Placental epithelial cell (primary cell): ENCODE results near the gene CTRB1. TPM values are rescaled to one million over a fixed set of nuclear protein-coding genes. Genes with fewer than 3 reads are reported as not detected.

ENCODE experiments used
- total RNA-seq: library from RNA; depleted of rRNA; stranded (reverse); fragments of >200 nt; gene quantifications from 2 replicates; pipeline ENCODE4 v1.2.3, GENCODE V29; 2012

The CTRB1 gene
- total RNA-seq, result not detected in 2 replicates

DNA sequence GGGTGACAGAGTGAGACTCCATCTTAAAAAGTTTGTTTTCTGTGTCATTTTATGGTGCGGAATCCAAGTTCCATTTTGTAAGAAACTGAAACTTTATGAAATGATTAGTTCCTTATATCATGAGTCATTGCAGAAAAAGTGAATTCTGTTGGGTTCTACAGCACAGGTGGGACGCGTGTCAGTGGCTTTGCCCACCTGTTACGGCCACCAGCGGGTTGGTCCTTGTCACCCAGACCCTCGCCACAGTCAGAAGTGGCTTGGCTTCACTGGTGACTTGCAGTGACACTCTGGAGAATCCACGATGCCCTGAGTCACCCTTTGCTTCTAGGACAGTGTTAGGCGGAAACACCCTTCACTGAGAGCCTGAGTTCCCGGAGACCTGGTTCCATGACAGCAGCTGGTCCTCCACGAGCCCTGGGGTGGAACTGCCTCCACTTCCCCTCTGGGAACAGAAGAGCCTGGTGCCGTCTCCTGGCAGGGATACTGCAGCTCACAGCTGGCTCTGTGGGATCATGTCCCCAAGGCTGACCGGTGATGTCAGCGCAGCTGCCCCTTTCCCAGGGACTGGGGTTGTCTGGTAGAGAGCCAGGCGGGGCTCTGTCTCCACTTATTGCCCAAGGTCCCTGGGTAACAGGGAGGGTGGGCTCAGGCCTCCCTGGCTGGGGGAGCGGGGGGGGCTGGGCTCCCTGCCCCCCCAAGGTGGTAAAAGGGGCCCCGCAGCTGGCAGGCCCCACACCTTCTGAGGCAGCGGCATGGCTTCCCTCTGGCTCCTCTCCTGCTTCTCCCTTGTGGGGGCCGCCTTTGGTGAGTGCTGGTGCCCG is at the start of gene CTRB1:
Gene CTRB1, plus strand, starts transcription at position 733 of the 821 bp plus-strand sequence. Its CDS starts 20 bp downstream, at position 753.

DNA sequence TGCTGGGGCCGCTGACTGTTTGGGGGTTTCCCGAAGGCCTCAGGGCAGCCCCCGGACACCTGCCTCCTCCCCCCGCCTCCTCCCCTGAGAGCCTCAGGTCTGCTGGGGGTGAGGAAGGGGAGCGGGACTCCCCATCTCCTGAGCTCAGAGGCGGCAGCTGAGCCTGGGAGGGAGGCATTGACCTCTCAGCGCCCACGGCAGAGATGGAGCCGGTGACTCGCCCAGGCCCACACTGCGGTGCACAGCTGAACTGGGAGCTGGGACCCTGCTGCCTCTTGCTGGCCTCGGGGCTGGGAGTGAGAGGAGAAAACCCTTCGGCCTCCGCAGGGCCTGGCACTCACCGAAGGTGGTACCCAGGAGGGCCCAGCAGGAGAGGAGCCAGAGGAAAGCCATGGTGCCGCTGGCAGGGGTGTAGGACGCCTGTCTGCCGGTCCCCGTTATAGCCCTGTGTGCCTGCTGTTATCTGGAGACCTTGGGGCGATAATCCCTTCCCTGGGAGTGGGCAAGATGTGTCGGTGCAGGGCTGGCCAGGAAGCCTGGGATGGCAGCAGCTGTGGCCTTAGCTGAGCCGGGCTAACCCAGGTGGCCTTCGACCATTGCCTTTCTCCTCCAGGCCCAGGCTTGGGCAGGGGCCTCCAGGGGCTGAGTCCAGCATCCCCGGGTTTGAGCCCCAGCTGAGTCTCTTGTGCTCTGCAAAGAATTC is 11.9 kb upstream of the CTRB1 start, which contains the start of gene CTRB2:
Gene CTRB2, minus strand, starts transcription at position 413 of the 703 bp plus-strand sequence. Its CDS starts 20 bp downstream, at position 393.

DNA sequence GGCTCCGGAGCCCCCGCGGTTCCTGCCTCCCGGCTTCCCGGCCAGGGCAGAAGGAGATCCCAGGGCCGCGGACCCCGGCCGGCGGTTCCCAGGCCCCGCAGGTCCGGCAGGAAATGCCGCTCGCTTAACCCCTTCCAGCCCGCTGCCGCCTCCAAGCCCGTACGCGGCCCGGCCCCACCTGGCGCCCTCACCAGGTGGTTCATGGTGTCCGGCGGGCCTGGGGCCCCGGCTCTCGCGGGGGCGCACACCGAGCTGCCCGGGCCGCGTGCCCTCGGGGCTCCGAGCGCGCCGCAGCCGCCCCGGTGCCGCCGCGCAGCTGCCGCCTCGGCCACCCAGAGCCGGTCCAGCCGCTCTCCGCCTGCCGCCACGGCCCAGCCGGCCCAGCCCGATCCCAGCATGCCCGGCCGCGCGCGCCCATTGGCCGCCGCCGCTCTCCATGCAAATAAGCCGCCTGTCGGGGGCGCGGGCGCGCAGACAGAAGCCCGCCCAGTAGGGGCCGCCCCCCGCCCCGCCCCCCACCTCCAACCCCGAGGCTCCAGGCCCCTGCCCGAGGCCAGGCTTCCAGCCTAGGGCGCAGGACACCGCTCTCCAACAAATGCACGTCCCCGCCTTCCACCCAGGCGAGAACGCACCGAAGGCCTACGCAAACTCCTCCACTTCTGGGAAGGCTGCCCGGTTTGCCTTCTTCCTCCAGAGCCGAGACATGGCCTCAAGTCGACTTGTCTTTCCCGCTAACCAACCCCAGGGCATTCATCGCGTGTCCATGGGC is 32.7 kb downstream of the CTRB1 start, which contains the start of gene BCAR1:
Gene BCAR1, minus strand, starts transcription at position 345 of the 769 bp plus-strand sequence. Its CDS starts 142 bp downstream, at position 203.

Other genes starting within 250 kb of the CTRB1 start
- 18.2 and 32.2 TPM in 2 replicates for gene WDR59, start 233.9 kb upstream of the CTRB1 start, total RNA-seq
- gene ZNRF1, start 220.0 kb upstream of the CTRB1 start, total RNA-seq, result 10.6 and 15.8 TPM in 2 replicates
- gene LDHD, start 102.2 kb upstream of the CTRB1 start, total RNA-seq, result 0.11 and 0.39 TPM in 2 replicates
- 11.4 and 13.4 TPM in 2 replicates for gene ZFP1, start 70.5 kb upstream of the CTRB1 start, total RNA-seq
- gene CTRB2, start 11.8 kb upstream of the CTRB1 start, total RNA-seq, result not detected in 2 replicates
- gene BCAR1, start 32.6 kb downstream of the CTRB1 start, total RNA-seq, result 73.8 and 86.2 TPM in 2 replicates
- gene CFDP1, start 214.5 kb downstream of the CTRB1 start, total RNA-seq, result 26.8 and 40.8 TPM in 2 replicates
- gene TMEM170A, start 245.7 kb downstream of the CTRB1 start, total RNA-seq, result 11.4 and 12.7 TPM in 2 replicates